GM18951 (cell line): ENCODE measurements around the gene SDK2.

Source experiments
- POLR2A ChIP-seq: IDR thresholded peaks from 4 replicates; pipeline ENCODE4 v1.6.1; 2011; ENCODE audit warnings: mild to moderate bottlenecking; ENCODE audit not compliant: insufficient read length, insufficient read depth; ENCODE audit errors: extremely low read depth
- in situ Hi-C: fragments of 300-500 bp; cut with MboI; formaldehyde crosslinking; loops from one replicate; pipeline ENCODE4 v1.12.0; 2022; ENCODE audit warnings: low sequenced_read_pairs, mixed read lengths, inconsistent platforms; ENCODE audit not compliant: unreplicated experiment

Gene SDK2

DNA sequence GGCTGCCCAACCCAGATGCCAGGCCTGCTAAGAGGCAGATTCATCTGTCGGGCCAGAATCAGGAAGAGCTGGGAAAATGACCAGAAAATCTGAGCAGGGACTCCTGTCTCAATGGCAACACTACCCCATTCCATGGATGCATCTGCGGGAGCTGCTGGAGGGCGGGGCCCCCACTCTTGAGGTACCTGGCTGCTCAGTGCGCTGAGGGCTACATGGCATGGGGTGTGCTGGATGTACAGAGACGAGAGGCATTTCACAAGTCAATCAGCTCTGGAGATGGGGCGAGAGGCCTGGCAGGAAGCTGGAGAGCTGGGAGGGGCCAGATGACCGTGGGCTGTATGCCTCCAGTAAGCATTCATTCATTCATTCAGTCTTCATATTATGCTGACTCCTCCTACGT, 6.4 kb downstream of the SDK2 start:
- TF ChIP-seq POLR2A, result no peak
- in situ Hi-C loops, result no loop called here

DNA sequence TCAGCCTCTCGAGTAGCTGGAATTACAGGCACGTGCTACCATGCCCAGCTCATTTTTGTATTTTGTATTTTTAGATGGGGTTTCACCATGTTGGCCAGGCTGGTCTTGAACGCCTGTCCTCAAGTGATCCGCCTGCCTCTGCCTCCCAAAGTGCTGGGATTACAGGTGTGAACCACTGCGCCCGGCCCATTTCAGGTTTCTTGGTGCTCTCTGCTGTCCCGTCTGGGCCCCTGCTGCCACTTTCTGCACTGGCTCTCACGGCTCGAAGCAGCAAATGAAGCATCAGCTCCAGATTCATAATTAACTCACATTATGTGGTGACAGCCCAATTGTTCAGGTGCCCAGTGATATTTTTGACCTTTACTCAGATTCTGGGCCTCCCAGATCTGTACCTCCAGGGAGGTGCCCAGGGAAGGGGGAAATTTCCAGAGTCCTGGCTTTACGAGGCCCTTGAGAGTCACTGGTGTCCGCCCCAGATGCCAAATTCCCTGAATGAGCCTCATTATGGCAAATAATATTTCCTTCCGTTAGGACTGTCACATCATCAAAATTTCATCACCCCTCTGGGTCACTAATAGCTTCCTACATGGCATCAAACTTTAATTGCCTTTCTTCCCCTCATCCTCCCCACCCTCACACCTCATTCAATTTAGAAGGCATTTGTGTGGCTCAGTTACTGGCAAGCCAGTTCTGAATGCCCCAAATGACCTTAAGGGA, 9.0 kb downstream of the SDK2 start:
- TF ChIP-seq POLR2A, result no peak
- in situ Hi-C loops, result no loop called here

DNA sequence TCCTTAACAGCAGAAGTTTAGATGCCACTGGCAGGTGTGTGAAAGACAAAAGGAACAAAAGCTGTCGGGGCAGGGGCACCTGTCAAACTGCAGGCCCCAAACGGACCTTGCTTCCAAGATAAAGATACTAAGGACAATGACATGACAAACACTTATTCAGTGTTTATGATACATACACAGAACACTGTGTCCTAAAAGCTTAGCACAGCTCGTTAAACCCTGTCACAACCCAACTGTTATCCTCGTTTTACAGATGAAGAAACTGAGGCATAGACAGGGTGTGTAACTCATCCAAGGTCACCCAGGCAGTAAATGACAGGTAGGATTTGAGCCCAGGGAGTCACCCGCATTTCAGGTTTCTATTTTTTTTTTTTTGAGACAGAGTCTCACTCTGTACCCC, 9.6 kb downstream of the SDK2 start:
- no peak for TF ChIP-seq POLR2A
- in situ Hi-C loops, result no loop called here

DNA sequence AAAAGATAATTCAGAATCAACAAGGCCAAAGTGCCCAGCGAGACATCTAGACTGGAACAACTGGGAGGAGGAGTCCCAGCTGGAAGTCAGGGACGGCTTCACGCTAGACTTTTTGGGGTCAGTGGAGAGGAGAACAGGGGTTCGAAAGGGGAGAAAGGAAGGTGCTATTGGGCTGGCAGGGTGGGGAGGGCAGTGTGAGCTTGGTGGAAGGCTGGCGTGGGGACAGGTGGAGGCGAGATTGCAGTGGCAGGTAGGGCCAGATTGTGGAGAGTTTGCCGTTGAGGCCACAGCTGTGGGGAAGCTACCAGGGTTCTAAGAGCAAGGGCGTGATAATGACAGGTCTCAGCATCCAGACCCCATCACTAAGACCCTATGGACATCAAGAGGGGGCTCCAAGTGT, 10.5 kb downstream of the SDK2 start:
- no peak for TF ChIP-seq POLR2A
- in situ Hi-C loops, result no loop called here

DNA sequence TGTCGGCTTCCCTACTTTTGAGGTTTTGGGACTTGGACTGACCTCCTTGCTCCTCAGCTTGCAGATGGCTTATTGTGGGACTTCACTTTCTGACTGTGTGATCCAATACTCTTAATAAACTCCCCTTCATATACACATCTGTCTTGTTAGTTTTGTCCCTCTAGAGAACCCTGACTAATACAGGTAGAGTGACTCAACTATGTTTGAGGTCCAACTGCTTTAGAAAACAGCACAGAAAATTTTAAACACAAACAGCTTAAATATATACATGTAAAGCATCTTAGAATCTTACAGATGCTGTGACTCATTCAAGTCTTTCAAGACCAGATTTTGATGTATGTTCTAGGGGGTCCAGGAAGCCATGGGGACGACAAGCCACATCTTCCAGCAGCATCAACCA, 11.7 kb downstream of the SDK2 start:
- TF ChIP-seq POLR2A, result no peak
- in situ Hi-C loops, result no loop called here

- in situ Hi-C loops, result no loop called here
- no peak for TF ChIP-seq POLR2A
Observed at GRCh38 chr17:73630965-73631595, 13.2 kb downstream of the SDK2 start.

- in situ Hi-C loops, result no loop called here
- no peak for TF ChIP-seq POLR2A
Observed at GRCh38 chr17:73630531-73630930, 13.7 kb downstream of the SDK2 start.

GRCh38 chr17:73628642-73629552, 15.3 kb downstream of the SDK2 start:
- in situ Hi-C loops, result no loop called here
- TF ChIP-seq POLR2A, result no peak

GRCh38 chr17:73625991-73626673, 18.1 kb downstream of the SDK2 start:
- in situ Hi-C loops, result no loop called here
- no peak for TF ChIP-seq POLR2A

DNA sequence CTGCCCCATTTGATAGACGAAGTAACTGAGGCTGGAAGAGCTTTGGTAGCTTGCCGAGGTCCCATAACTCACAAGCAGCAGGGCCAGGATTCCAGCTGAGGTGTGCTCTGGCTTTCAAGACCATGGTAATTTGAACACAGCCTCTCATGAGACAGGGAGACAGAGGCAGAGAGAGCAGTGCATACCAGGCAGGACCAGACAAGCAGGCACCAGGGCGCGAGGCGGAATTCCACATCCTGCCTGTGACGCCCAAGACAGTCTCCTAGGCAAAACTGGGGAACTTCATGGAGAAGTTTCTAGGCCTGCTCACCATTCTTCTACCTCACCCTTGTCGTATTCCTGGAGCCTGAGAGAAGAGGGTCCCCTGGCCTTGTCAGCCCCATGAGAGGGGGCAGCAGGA, 19.2 kb downstream of the SDK2 start:
- in situ Hi-C loops, result no loop called here
- TF ChIP-seq POLR2A, result no peak

DNA sequence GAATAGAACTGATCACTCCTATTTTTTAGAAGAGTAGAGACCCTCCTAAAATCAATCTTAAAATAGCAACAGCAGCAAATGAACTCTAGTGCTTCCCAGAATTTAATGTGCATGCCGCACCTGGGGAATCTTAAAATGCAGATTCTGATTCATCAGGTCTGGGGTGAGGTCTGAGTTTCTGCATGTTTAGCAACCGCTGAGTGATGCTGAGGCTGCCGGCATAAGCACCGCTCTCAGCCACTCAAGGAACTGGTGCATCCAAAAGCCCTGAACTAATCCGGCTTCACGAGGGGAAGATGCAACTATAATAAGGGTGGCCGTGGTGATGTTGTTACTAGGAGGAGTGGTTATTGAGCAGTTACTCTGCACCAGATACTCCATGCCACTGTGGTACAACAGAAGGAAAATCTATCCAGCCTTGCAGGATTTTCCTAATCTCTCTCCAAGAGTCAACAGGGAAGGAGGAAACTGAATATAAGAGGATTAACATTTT, 19.7 kb downstream of the SDK2 start:
- TF ChIP-seq POLR2A, result no peak
- in situ Hi-C loops, result no loop called here

GRCh38 chr17:73623818-73624217, 20.4 kb downstream of the SDK2 start:
- in situ Hi-C loops, result no loop called here
- no peak for TF ChIP-seq POLR2A

GRCh38 chr17:73623247-73623646, 21.0 kb downstream of the SDK2 start:
- in situ Hi-C loops, result no loop called here
- no peak for TF ChIP-seq POLR2A
